ENCODE results near the gene TUBB1. TPM values are rescaled to one million over a fixed set of nuclear protein-coding genes. Genes with fewer than 3 reads are reported as not detected.

Gene TUBB1
- total and polyA plus RNA-seq, 2 of the 4 experiments (the other 2 are of a cell fraction) = not detected

GRCh38 chr20:59025086-59025485, 5.9 kb downstream of the TUBB1 start:
- H3K4me3 ChIP-seq (ENCODE audit: insufficient read depth, low read depth, low read length) = no peak overlapping the region
- H3K14ac ChIP-seq (replicated peaks; ENCODE audit: low read depth, low read length) = no peak overlapping the region
- no peaks in the 10 kb centered on the region for H3K9me3 ChIP-seq (ENCODE audit: control insufficient read depth, insufficient read depth, low read length)
- H3K56ac ChIP-seq (ENCODE audit: extremely low read depth, insufficient read depth, low read length) = no peak overlapping the region
- no peak overlapping the region for H3K4me2 ChIP-seq (ENCODE audit: low read depth, low read length)
- peaks cover 31% of the 10 kb centered on the region for H3K36me3 ChIP-seq (ENCODE audit: control insufficient read depth, insufficient read depth, low read length)
- H3K4me1 ChIP-seq (ENCODE audit: control insufficient read depth, insufficient read depth, low read length) = peaks cover 4% of the 10 kb centered on the region; the same call in 1 of the 2 replicates
- H2BK120ac ChIP-seq (ENCODE audit: low read depth, low read length) = no peak overlapping the region
- TF ChIP-seq RCOR1 (IDR thresholded peaks at IDR 0.05; ENCODE audit: insufficient replicate concordance, low read length) = no peak
- no peak for TF ChIP-seq BHLHE40 (IDR thresholded peaks at IDR 0.05; ENCODE audit: low read depth, low read length)
- TF ChIP-seq MAFK (IDR thresholded peaks at IDR 0.05; ENCODE audit: low read depth, low read length) = no peak
- no peak for TF ChIP-seq NFE2L2 (IDR thresholded peaks at IDR 0.05; ENCODE audit: low read depth, low read length)
- TF ChIP-seq USF2 (IDR thresholded peaks at IDR 0.05; ENCODE audit: low read depth, low read length) = no peak
- no peak for TF ChIP-seq POLR2A (IDR thresholded peaks at IDR 0.05; ENCODE audit: low read depth, low read length)
- TF ChIP-seq CHD1 (IDR thresholded peaks at IDR 0.05; ENCODE audit: low read depth, low read length) = no peak
- TF ChIP-seq ELK1 (IDR thresholded peaks at IDR 0.05; ENCODE audit: borderline replicate concordance, low read depth, low read length) = no peak
- TF ChIP-seq MXI1 (IDR thresholded peaks at IDR 0.05; ENCODE audit: borderline replicate concordance, low read depth, low read length) = no peak
- no peak for TF ChIP-seq SMC3 (IDR thresholded peaks at IDR 0.05; ENCODE audit: low read depth, low read length)
- TF ChIP-seq MAZ (IDR thresholded peaks at IDR 0.05; ENCODE audit: borderline replicate concordance, low read depth, low read length) = no peak
- no peak overlapping the region for H3K27ac ChIP-seq (ENCODE audit: insufficient read depth, low read length)
- no peak overlapping the region for H2AFZ ChIP-seq (replicated peaks; ENCODE audit: low read length, poor library complexity)
- no peak overlapping the region for H3K4ac ChIP-seq (ENCODE audit: low read depth, low read length)
- H2AK9ac ChIP-seq (replicated peaks; ENCODE audit: low read depth, low read length, poor library complexity) = no peak overlapping the region
- peaks cover 6 to 64% of the 10 kb centered on the region in 2 experiments; a peak in 3 of 4 replicates for H3K79me1 ChIP-seq (ENCODE audit: low read depth in 1 of 2, low read length in 2 of 2)
- WGBS, 2 experiments (ENCODE audit: extremely low coverage in 2 of 2, insufficient read length in 1 of 2) = no CpG with 5 or more reads among the region's 2 CpGs
- no peak overlapping the region for H3K23ac ChIP-seq (ENCODE audit: low read depth, low read length)
- no peak for ATAC-seq (ENCODE audit: low read depth)
- in situ Hi-C loops (cut with MboI; ENCODE audit: low sequenced_read_pairs) = loop anchor here (10.0 to 25.0 kb wide), 4 partner anchors 120 to 1638 kb away; partner anchors contain the start of genes ANKRD60 and RBM38
- H4K91ac ChIP-seq (ENCODE audit: insufficient read depth, low read depth, low read length) = no peak overlapping the region
- no peak overlapping the region for H2BK15ac ChIP-seq (ENCODE audit: low read depth, low read length)
- intact Hi-C loops (cut with micrococcal nuclease) = loop anchor here (5.0 kb wide), 1 partner anchor 38 kb away; no protein-coding TSS in a partner anchor
- H3K9me1 ChIP-seq (ENCODE audit: insufficient read depth, low read length) = peaks cover 14% of the 10 kb centered on the region
- H2AK5ac ChIP-seq (ENCODE audit: low read depth, low read length) = no peak overlapping the region
- no peak overlapping the region for H4K8ac ChIP-seq (ENCODE audit: low read depth in 2 of 2, low read length in 2 of 2)
- H4K20me1 ChIP-seq (ENCODE audit: insufficient read depth, low read length) = peaks cover 49% of the 10 kb centered on the region
- no peak overlapping the region for H4K5ac ChIP-seq (ENCODE audit: low read depth, low read length)
- CTCF ChIA-PET = no interaction called here
- H3K9ac ChIP-seq (ENCODE audit: low read depth, low read length) = no peak overlapping the region
- no peak overlapping the region for H3K18ac ChIP-seq (ENCODE audit: low read depth, low read length)
- no peaks in the 10 kb centered on the region for H3K27me3 ChIP-seq (ENCODE audit: control insufficient read depth, insufficient read depth, low read length)
- POLR2A ChIA-PET (ENCODE audit: unreplicated experiment) = no interaction called here
- DNase-seq = no peak
- dilution Hi-C loops (cut with HindIII; ENCODE audit: low sequenced_read_pairs, unreplicated experiment) = no loop called here
- H2BK20ac ChIP-seq (ENCODE audit: low read depth, low read length) = no peak overlapping the region
- H2BK5ac ChIP-seq (ENCODE audit: low read depth, low read length, poor library complexity, severe bottlenecking) = no peak overlapping the region
- no TSS peak for BruUV-seq (replicated peaks)

All from IMR-90 (cell line).